Ascending aorta (tissue), 2 donors: ENCODE results near the gene SMPX. TPM values are rescaled to one million over a fixed set of nuclear protein-coding genes. Genes with fewer than 3 reads are reported as not detected.
A peak's percentile ranks its signal among the peaks of the same experiment; 100 is the strongest.

ENCODE experiments used
- DNase-seq, 2 donors: peaks; one replicate each; pipeline ENCODE4 v3.0.0-alpha.2; 2019; ENCODE audit warnings: low spot score in 2 of 2
- H3K27ac ChIP-seq, 2 donors: fragments of 200-600 bp; sonication (generic); one replicate each; pipeline ENCODE4 v1.5.1; 2016 to 2017; ENCODE audit warnings: mild to moderate bottlenecking in 1 of 2
- H3K27me3 ChIP-seq: fragments of 200-600 bp; sonication (generic); one replicate; pipeline ENCODE4 v1.5.1; 2017
- H3K36me3 ChIP-seq, 2 donors: fragments of 200-600 bp; sonication (generic); one replicate each; pipeline ENCODE4 v1.5.1; 2016
- H3K4me1 ChIP-seq, 2 donors: fragments of 200-600 bp; sonication (generic); one replicate each; pipeline ENCODE4 v1.5.1; 2016 to 2017; ENCODE audit warnings: mild to moderate bottlenecking in 1 of 2
- H3K4me3 ChIP-seq, 2 donors: fragments of 200-600 bp; sonication (generic); one replicate each; pipeline ENCODE4 v1.5.1; 2016 to 2017; ENCODE audit warnings: mild to moderate bottlenecking in 1 of 2
- H3K9me3 ChIP-seq, 2 donors: fragments of 200-600 bp; sonication (generic); one replicate each; pipeline ENCODE4 v1.5.1; 2016
- intact Hi-C: fragments of 100-400 bp; cut with DNase I; formaldehyde crosslinking; loops from one replicate; pipeline ENCODE4 v1.15.1; 2023
- total RNA-seq: library from RNA; depleted of rRNA; stranded (reverse); fragments of >200 nt; gene quantifications from one replicate; pipeline ENCODE4 v1.1.0, GENCODE V29; 2016
- TF ChIP-seq, protein P1 (sequence below), 3 experiments: fragments of 200-600 bp in 2 of 3; fragments of 450-650 bp in 1 of 3; sonication (generic) in 2 of 3; IDR thresholded peaks; one replicate each; pipeline ENCODE4 v1.5.1; 2016 to 2019; ENCODE audit warnings: antibody characterized with exemption in 3 of 3, mild to moderate bottlenecking in 1 of 3, moderate library complexity in 1 of 3

SMPX gene
- total RNA-seq, 1 donor from 2014 or later, result not detected

DNA sequence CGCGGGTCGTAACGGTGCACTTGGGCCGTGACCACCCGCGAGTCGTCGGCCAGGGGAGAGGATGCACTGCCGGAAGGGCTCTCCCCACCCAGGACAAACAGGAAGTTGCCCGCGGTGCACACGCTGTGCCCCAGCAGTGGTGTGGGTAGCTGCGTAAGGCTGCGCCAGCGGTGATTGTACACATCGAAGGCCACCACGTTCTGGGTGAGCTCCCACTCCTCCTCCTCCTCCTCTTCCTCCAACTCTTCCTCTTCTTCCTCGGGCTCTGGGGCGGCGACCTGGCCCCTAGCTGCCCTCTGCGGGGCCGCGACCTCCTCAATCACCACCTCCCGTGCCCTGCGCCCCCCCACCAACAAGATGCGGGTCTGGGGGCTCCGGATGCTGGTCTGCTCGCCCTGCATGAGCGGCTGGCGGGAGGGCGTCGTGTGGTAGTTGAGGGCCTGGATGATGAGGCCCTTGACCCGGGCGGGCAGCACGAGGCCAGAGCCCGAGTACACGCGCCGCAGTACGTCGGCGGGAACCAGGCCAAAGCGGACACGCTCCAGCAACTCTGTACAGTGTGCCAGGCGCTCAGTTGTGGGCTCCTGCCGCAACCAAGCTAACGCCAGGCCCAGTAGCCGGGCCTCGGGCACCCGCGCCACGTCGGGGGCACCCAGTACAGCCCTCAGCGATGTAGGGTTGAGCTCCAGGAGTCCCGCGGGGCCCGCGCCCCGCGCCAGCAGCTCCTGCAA lies 101.2 kb downstream of the SMPX start:
- H3K27ac ChIP-seq, result no peak overlapping the region
- no peaks in the 10 kb centered on the region for H3K36me3 ChIP-seq
- peak overlapping the region; percentile 23 to 26 for H3K4me3 ChIP-seq
- TF ChIP-seq, protein P1, sequence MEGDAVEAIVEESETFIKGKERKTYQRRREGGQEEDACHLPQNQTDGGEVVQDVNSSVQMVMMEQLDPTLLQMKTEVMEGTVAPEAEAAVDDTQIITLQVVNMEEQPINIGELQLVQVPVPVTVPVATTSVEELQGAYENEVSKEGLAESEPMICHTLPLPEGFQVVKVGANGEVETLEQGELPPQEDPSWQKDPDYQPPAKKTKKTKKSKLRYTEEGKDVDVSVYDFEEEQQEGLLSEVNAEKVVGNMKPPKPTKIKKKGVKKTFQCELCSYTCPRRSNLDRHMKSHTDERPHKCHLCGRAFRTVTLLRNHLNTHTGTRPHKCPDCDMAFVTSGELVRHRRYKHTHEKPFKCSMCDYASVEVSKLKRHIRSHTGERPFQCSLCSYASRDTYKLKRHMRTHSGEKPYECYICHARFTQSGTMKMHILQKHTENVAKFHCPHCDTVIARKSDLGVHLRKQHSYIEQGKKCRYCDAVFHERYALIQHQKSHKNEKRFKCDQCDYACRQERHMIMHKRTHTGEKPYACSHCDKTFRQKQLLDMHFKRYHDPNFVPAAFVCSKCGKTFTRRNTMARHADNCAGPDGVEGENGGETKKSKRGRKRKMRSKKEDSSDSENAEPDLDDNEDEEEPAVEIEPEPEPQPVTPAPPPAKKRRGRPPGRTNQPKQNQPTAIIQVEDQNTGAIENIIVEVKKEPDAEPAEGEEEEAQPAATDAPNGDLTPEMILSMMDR (IDR thresholded peaks at IDR 0.05), result no peak
- intact Hi-C loops, result no loop called here
- no peaks in the 10 kb centered on the region for H3K27me3 ChIP-seq
- H3K9me3 ChIP-seq, result no peaks in the 10 kb centered on the region
- H3K4me1 ChIP-seq, result no peaks in the 10 kb centered on the region
- DNase-seq, result no peak

Other genes with a start within 250 kb of the SMPX start
- gene KLHL34, start 99.8 kb downstream of the SMPX start, total RNA-seq, result not detected
- 6.2 TPM for gene MBTPS2, start 81.5 kb upstream of the SMPX start, total RNA-seq
- not detected for gene YY2, start 97.9 kb upstream of the SMPX start, total RNA-seq
- 35.1 TPM for gene SMS, start 182.6 kb upstream of the SMPX start, total RNA-seq